Epithelial cell of esophagus (primary cell): ENCODE results near the gene ABI1.

Source experiments
- DNase-seq: peaks from one replicate; pipeline ENCODE4 v3.0.0; 2010; ENCODE audit warnings: low read depth
- H3K4me3 ChIP-seq: 2 replicates; pipeline ENCODE4 v1.5.1; 2011; ENCODE audit warnings: mild to moderate bottlenecking, low read length, control low read depth
- TF ChIP-seq, protein P1 (sequence below): IDR thresholded peaks from 2 replicates; pipeline ENCODE4 v1.5.1; 2011; ENCODE audit warnings: low read depth, mild to moderate bottlenecking, low read length, control low read depth, inconsistent platforms; ENCODE audit not compliant: insufficient read depth; ENCODE audit errors: missing control alignments

Gene ABI1

DNA sequence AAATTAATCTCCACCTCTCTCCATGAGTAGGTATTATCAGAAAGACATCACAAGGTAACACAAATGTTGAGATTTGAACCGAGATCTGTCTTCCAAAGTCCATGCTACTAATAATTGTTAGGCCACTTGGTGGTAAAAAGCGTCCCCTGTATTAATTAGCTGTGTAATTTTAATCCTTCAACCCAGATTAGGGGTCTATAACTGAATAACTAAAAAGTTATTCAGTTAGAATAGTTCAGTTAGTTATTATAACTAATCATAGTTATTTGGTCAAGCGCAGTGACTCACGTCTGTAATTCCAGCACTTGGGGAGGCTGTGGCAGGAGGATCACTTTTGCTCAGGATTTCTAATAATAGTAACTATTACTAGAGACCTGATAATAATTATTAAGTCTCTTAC lies 157.7 kb downstream of the ABI1 start:
- no peak for DNase-seq
- H3K4me3 ChIP-seq = no peak overlapping the region
- TF ChIP-seq, protein P1, sequence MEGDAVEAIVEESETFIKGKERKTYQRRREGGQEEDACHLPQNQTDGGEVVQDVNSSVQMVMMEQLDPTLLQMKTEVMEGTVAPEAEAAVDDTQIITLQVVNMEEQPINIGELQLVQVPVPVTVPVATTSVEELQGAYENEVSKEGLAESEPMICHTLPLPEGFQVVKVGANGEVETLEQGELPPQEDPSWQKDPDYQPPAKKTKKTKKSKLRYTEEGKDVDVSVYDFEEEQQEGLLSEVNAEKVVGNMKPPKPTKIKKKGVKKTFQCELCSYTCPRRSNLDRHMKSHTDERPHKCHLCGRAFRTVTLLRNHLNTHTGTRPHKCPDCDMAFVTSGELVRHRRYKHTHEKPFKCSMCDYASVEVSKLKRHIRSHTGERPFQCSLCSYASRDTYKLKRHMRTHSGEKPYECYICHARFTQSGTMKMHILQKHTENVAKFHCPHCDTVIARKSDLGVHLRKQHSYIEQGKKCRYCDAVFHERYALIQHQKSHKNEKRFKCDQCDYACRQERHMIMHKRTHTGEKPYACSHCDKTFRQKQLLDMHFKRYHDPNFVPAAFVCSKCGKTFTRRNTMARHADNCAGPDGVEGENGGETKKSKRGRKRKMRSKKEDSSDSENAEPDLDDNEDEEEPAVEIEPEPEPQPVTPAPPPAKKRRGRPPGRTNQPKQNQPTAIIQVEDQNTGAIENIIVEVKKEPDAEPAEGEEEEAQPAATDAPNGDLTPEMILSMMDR = no peak

DNA sequence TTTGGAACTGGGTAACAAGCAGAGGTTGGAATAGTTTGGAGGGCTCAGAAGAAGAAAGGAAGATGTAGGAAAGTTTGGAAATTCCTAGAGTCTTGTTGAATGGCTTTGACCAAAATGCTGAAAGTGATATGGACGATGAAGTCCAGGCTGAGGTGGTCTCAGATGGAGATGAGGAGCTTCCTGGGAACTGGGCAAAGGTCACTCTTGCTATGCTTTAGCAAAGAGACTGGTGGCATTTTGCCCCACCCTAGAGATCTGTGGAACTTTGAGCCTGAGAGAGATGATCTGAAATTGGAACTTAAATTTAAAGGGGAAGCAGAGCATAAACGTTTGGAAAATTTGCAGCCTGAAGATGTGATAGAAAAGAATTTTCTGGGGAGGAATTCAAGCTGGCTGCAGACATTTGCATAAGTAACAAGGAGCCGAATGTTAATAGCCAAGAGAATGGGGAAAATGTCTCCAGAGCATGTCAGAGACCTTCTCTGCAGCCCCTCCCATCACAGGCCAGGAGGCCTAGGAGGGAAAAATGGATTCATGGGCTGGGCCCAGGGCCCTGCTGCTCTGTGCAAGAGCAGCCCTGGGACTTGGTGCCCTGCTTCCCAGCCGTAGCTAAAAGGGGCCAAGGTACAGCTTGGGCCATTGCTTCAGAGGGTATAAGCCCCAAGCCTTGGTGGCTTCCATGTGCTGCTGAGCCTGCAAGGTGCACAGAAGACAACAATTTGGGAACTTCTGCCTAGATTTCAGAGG lies 159.7 kb downstream of the ABI1 start:
- TF ChIP-seq, protein P1 = no peak
- no peak for DNase-seq
- H3K4me3 ChIP-seq = no peak overlapping the region

DNA sequence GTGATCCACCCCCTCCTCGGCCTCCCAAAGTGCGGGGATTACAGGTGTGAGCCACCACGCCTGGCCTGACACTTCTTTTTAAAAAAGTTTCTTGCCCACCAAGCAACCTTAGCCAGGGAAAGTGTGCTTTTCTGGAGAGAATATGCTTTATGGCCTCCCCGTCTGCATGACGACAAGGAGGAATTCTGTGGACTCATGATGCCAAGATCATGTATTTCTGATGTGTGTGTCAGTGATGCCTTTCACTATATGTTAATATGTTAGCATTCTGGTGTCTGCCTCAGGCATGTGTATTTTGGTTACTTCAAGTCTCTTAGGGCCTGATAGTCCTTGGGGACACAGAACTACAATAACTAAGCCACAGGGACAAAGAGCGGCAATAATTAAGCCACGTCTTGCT lies 161.1 kb downstream of the ABI1 start:
- DNase-seq = no peak
- no peak overlapping the region for H3K4me3 ChIP-seq
- TF ChIP-seq, protein P1 = no peak

DNA sequence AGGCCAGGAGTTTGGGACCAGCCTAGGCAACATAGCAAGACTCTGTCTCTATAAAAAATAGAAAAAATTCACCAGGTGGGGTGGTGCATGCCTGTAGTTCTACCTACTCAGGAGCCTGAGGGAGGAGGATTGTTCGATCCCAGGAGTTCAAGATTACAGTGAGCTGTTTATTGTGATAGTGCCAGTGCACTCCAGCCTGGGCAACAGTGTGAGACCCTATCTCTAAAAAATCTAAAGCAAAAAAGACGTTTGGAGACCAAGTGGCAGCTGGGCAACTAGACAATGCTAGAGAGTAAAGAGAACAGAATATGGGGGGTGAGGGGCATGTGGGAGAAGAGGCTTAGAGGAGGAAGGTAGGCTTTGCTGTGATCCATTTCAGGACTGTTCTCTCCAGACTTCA lies 161.8 kb downstream of the ABI1 start:
- DNase-seq = no peak
- peak overlapping the region; percentile 78 for H3K4me3 ChIP-seq
- TF ChIP-seq, protein P1 = no peak

DNA sequence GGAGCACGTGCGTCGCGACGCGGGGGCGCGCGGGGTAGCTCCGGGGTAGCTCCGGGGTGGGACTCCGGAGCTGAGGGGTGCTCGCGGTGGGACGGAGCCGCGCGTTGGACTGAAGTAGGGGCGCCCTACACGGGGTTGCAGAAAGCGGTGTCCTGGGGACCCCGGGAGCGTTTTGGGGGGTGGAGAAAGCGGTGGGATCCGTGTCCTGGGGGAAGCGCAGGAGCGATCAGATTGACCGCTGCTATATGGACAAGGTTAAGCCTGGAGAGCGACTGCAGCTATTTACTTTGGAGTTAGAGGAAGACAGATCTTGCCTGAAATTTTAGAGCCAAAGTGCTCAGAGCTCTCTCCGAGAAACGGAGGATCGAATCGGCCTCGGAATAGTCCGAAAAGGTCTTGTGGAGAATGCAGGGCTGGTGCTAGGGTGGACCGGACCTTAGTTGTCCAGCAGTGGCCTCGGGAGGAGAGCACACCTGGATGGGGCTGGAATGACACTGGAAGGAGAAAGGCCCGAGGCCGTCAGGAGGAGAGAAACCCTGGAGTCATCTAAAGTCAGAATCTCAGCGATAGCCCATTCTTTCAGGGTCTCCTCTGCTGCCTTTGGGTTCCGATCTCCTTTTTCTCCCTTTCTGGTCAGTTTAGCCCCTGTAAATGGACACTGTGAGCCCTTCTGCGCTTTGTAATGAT lies 162.7 kb downstream of the ABI1 start:
- peak; percentile 4 for DNase-seq
- H3K4me3 ChIP-seq = peak overlapping the region; percentile 78
- TF ChIP-seq, protein P1 = no peak

DNA sequence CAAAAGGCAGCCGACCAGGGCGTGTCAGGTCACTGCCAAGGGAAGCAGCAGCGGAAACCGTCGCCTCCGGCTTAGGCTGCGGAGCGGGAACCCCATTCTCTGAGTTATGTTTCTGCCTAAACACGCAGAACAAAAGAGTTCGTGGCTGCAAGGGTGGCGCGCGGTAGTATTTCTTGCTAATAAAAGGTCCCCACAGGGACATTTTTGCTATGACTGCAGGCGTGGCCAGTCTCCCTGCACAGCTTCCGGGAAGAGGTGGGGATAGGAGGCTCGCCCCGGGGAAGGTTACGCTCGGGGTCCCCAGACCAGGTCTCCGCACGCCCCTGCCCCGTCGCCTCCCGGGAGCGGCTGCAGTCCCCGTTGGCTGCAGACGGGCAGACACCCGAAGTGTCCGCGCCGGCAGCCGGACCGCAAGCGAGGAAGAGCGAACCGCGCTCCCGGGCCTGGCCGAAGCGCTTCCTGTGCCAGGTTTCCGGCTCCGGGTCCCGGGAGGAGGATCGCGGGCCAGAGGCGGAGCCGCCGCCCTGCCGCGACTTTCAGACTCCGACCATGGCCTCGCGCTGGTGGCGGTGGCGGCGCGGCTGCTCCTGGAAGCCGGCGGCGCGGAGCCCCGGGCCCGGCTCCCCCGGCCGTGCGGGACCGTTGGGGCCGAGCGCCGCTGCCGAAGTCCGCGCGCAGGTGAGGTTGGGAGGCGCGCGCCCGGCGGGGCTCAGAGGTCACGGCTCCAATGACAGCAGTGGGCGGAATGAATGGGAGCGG lies 163.4 kb downstream of the ABI1 start, which contains the start of gene PDSS1:
Gene PDSS1, plus strand, starts transcription at position 539 of the 759 bp plus-strand sequence. Its CDS starts 11 bp downstream, at position 550.
- TF ChIP-seq, protein P1 = no peak
- peak within 1 kb of the TSS; percentile 78 for H3K4me3 ChIP-seq
- peak; percentile 70 for DNase-seq
